Measurements from ENCODE around the gene CCL15.
A peak's percentile ranks its signal among the peaks of the same experiment; 100 is the strongest.
"Not testable (repeated sequence)": the region's sequence is repeated elsewhere in the genome, so short reads cannot be mapped to it uniquely, and the experiment has no call there.

Gene CCL15

GRCh38 chr17:36001110-36001771 lies at the start of gene CCL15:
Gene CCL15, minus strand, starts transcription at chr17:36001553. Its CDS starts 61 bp downstream, at chr17:36001492.
- DNase-seq, result no peak

- no peak for DNase-seq
Measured at GRCh38 chr17:36049643-36050042, 48.3 kb upstream of the CCL15 start.

GRCh38 chr17:36048066-36048465 lies 46.7 kb upstream of the CCL15 start:
- no peak for DNase-seq

- no peak for DNase-seq
Measured at GRCh38 chr17:36036235-36036634, 34.9 kb upstream of the CCL15 start.

- DNase-seq, result no peak
Measured at GRCh38 chr17:36034127-36034526, 32.8 kb upstream of the CCL15 start.

- DNase-seq, result no peak
Measured at GRCh38 chr17:36030956-36031355, 29.6 kb upstream of the CCL15 start.

- no peak for DNase-seq
Measured at GRCh38 chr17:36027761-36028160, 26.4 kb upstream of the CCL15 start.

- no peak for DNase-seq
Measured at GRCh38 chr17:36024106-36024869, 22.9 kb upstream of the CCL15 start.

GRCh38 chr17:36019423-36019822 lies 18.1 kb upstream of the CCL15 start:
- no peak for DNase-seq

GRCh38 chr17:36017799-36018198 lies 16.4 kb upstream of the CCL15 start, which contains the start of gene CCL23:
Gene CCL23, minus strand, starts transcription at chr17:36017972. Its CDS starts 75 bp downstream, at chr17:36017897.
- no peak for DNase-seq

GRCh38 chr17:36016555-36016954 lies 15.2 kb upstream of the CCL15 start:
- DNase-seq, result no peak

GRCh38 chr17:36015895-36016294 lies 14.5 kb upstream of the CCL15 start:
- not testable (repeated sequence) for DNase-seq

GRCh38 chr17:36014946-36015345 lies 13.6 kb upstream of the CCL15 start:
- DNase-seq, result no peak

GRCh38 chr17:36011201-36011600 lies 9.8 kb upstream of the CCL15 start:
- DNase-seq, result no peak

- DNase-seq, result no peak
Measured at GRCh38 chr17:36008998-36009665, 7.8 kb upstream of the CCL15 start.

GRCh38 chr17:36004594-36005108 lies 3.3 kb upstream of the CCL15 start:
- DNase-seq, result no peak

- no peak for DNase-seq
Measured at GRCh38 chr17:36002631-36003030, 1.3 kb upstream of the CCL15 start.

- peak; percentile 14 for DNase-seq
Measured at GRCh38 chr17:36001862-36002603, 680 bp upstream of the CCL15 start.

- DNase-seq, result no peak
Measured at GRCh38 chr17:36000732-36001109, 632 bp downstream of the CCL15 start.

- DNase-seq, result no peak
Measured at GRCh38 chr17:35998756-35999155, 2.6 kb downstream of the CCL15 start.

- DNase-seq, result no peak
Measured at GRCh38 chr17:35998018-35998545, 3.3 kb downstream of the CCL15 start.

- not testable (repeated sequence) for DNase-seq
Measured at GRCh38 chr17:35995346-35995745, 6.0 kb downstream of the CCL15 start.

GRCh38 chr17:35991075-35991474 lies 10.3 kb downstream of the CCL15 start:
- no peak for DNase-seq
